HepG2 (cell line): ENCODE results near the gene STBD1. TPM values are rescaled to one million over a fixed set of nuclear protein-coding genes. Genes with fewer than 3 reads are reported as not detected.

Experiments
- ZKSCAN8 ChIP-seq: IDR thresholded peaks from 2 replicates; pipeline ENCODE4 v1.6.1; 2016; ENCODE audit warnings: borderline replicate concordance, missing genetic modification reagents, missing compliant biosample characterization
- polyA plus RNA-seq, 8 experiments: library from polyadenylated mRNA; depleted of rRNA in 3 of 8; stranded (reverse) in 7 of 8; unstranded in 1 of 8; fragments of >200 nt; fragmentation: Illumina TruSeq in 4 of 8; extraction: Trizol in 4 of 8; gene quantifications; 2 replicates each; pipeline versions ENCODE4 v1.2.1 to v1.2.3, GENCODE V29; 2011 to 2016; ENCODE audit warnings: low read depth in 4 of 8, missing spikeins in 1 of 8, mixed read lengths in 1 of 8; ENCODE audit not compliant: insufficient read depth in 1 of 8
- total RNA-seq, 5 experiments: library from RNA; depleted of rRNA; stranded (reverse); fragments of >200 nt; fragmentation: Illumina TruSeq; extraction: Trizol; gene quantifications; 2 replicates each; pipeline ENCODE4 v1.2.3, GENCODE V29; 2016; ENCODE audit warnings: low read depth in 1 of 5
- TF ChIP-seq, protein P1 (sequence below), 2 experiments: fragments of 450-650 bp in 1 of 2; sonication (generic) in 1 of 2; formaldehyde crosslinking in 1 of 2; IDR thresholded peaks; 2 replicates each; pipeline versions ENCODE4 v1.6.1 to v1.8.0; 2016 to 2022; ENCODE audit warnings: antibody characterized with exemption in 1 of 2, mild to moderate bottlenecking in 1 of 2, missing genetic modification reagents in 1 of 2
- TF ChIP-seq, protein P2 (sequence below), 2 experiments: fragments of 450-650 bp in 1 of 2; sonication (generic) in 1 of 2; formaldehyde crosslinking; IDR thresholded peaks; 2 replicates each; pipeline versions ENCODE4 v1.5.0 to v1.8.0; 2020 to 2022; ENCODE audit warnings: mild to moderate bottlenecking in 1 of 2, missing genetic modification reagents in 1 of 2

Gene STBD1
- total and polyA plus RNA-seq, 2 of the 13 experiments (the other 11 are each of a cell fraction or from before 2014, with no cell fraction given): 2.8 to 4.3 TPM

DNA sequence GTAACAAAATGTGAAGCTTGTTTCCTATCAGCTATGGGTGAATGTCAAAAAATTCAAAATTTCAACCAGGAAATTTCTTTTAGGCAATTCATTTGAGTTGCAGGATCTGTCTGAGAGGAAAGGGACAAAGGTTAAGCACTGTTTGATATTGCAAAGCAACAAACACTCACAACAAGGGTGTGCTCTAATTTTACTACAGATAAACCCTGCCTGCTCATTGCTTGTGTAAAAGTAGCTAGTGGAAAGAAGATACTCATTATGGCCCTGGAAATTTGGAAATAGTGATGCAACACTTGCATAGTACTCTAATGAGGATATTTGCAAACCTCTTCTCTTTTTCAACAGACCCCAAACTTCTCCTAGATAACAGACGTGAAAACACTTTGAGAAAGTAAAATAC, 27.9 kb upstream of the STBD1 start (continued):
- TF ChIP-seq, protein P1, sequence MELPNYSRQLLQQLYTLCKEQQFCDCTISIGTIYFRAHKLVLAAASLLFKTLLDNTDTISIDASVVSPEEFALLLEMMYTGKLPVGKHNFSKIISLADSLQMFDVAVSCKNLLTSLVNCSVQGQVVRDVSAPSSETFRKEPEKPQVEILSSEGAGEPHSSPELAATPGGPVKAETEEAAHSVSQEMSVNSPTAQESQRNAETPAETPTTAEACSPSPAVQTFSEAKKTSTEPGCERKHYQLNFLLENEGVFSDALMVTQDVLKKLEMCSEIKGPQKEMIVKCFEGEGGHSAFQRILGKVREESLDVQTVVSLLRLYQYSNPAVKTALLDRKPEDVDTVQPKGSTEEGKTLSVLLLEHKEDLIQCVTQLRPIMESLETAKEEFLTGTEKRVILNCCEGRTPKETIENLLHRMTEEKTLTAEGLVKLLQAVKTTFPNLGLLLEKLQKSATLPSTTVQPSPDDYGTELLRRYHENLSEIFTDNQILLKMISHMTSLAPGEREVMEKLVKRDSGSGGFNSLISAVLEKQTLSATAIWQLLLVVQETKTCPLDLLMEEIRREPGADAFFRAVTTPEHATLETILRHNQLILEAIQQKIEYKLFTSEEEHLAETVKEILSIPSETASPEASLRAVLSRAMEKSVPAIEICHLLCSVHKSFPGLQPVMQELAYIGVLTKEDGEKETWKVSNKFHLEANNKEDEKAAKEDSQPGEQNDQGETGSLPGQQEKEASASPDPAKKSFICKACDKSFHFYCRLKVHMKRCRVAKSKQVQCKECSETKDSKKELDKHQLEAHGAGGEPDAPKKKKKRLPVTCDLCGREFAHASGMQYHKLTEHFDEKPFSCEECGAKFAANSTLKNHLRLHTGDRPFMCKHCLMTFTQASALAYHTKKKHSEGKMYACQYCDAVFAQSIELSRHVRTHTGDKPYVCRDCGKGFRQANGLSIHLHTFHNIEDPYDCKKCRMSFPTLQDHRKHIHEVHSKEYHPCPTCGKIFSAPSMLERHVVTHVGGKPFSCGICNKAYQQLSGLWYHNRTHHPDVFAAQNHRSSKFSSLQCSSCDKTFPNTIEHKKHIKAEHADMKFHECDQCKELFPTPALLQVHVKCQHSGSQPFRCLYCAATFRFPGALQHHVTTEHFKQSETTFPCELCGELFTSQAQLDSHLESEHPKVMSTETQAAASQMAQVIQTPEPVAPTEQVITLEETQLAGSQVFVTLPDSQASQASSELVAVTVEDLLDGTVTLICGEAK (IDR thresholded peaks at IDR 0.05): no peak
- TF ChIP-seq, protein P1 (CRISPR knock-in tag; IDR thresholded peaks at IDR 0.05): no peak
- TF ChIP-seq ZKSCAN8 (CRISPR knock-in tag): no peak
- TF ChIP-seq, protein P2, sequence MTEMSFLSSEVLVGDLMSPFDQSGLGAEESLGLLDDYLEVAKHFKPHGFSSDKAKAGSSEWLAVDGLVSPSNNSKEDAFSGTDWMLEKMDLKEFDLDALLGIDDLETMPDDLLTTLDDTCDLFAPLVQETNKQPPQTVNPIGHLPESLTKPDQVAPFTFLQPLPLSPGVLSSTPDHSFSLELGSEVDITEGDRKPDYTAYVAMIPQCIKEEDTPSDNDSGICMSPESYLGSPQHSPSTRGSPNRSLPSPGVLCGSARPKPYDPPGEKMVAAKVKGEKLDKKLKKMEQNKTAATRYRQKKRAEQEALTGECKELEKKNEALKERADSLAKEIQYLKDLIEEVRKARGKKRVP (CRISPR knock-in tag; IDR thresholded peaks at IDR 0.05): peak in 1 of 2 experiments; percentile 49; a peak in 1 of 4 replicates
